ENCODE measurements around the gene G3BP1. TPM values are rescaled to one million over a fixed set of nuclear protein-coding genes. Genes with fewer than 3 reads are reported as not detected.

G3BP1 gene
- polyA plus RNA-seq, 3 donors = 10.6 to 60.6 (median 58.8) TPM

- intact Hi-C loops (cut with micrococcal nuclease) = no loop called here
- Histone ChIP-seq H3K27me3 (ENCODE audit: control insufficient read depth in 2 of 2, insufficient read depth in 2 of 2, low read length in 2 of 2) (no peaks in the 10 kb centered on the region), H3K36me3 (replicated peaks in 1 of 2; ENCODE audit: control insufficient read depth in 1 of 2, insufficient read depth in 2 of 2, low read length in 2 of 2) (peaks cover 22 to 74% of the 10 kb centered on the region in 2 donors), H3K4me1 (ENCODE audit: control insufficient read depth in 1 of 2, insufficient read depth in 2 of 2, low read length in 2 of 2) (peaks cover under 1 to 8% of the 10 kb centered on the region in 2 donors), H3K4me3 (replicated peaks in 1 of 3; ENCODE audit: low read depth in 2 of 3, low read length in 3 of 3) (no peak overlapping the region), H2AFZ (ENCODE audit: insufficient read depth, low read depth, low read length, poor library complexity, severe bottlenecking) (no peak overlapping the region), H3K4me2 (replicated peaks; ENCODE audit: extremely low read depth, low read length, poor library complexity, severe bottlenecking) (no peak overlapping the region), H4K20me1 (ENCODE audit: insufficient read depth, low read length) (peaks cover 4% of the 10 kb centered on the region), H3K9me3 (replicated peaks in 1 of 2; ENCODE audit: control insufficient read depth in 1 of 2, insufficient read depth in 1 of 2, low read length in 2 of 2) (no peaks in the 10 kb centered on the region), H3K79me2 (ENCODE audit: insufficient read depth, low read length) (no peaks in the 10 kb centered on the region), H3K27ac (ENCODE audit: low read depth in 1 of 2, low read length in 2 of 2) (no peak overlapping the region), H3K9ac (ENCODE audit: insufficient read depth, low read length, poor library complexity, severe bottlenecking) (no peak overlapping the region)
- peaks cover 0 to 3% (median 0%) of the 10 kb centered on the region in 3 donors for H3K27me3 Mint-ChIP-seq (ENCODE audit: low read depth in 3 of 3)
- no peaks in the 10 kb centered on the region for H3K9me3 Mint-ChIP-seq
- H3K27ac Mint-ChIP-seq = peak overlapping the region in 1 of 7 donors; percentile 76
- no peak overlapping the region for H3K4me3 Mint-ChIP-seq
- peaks cover 48 to 73% of the 10 kb centered on the region in 2 donors for H3K36me3 Mint-ChIP-seq
- H3K4me1 Mint-ChIP-seq = peaks cover 8% of the 10 kb centered on the region
- no peak for TF ChIP-seq CTCF (IDR thresholded peaks at IDR 0.05)
- WGBS (ENCODE audit: insufficient coverage) = 83% methylated on average over 1 of the region's 2 CpGs
- no peak for DNase-seq
Observed at GRCh38 chr5:151739395-151739794, 32.4 kb upstream of the G3BP1 start.

- Mint-ChIP-seq H3K9me3 (no peaks in the 10 kb centered on the region), H3K4me3 (no peak overlapping the region), H3K4me1 (peaks cover 14% of the 10 kb centered on the region), H3K27ac (peak overlapping the region in 1 of 7 donors; percentile 76), H3K27me3 (ENCODE audit: low read depth in 3 of 3) (peaks cover 0 to 3% (median 0%) of the 10 kb centered on the region in 3 donors), H3K36me3 (peaks cover 47 to 73% of the 10 kb centered on the region in 2 donors)
- Histone ChIP-seq H3K4me3 (replicated peaks in 1 of 3; ENCODE audit: low read depth in 2 of 3, low read length in 3 of 3) (no peak overlapping the region), H3K79me2 (ENCODE audit: insufficient read depth, low read length) (no peaks in the 10 kb centered on the region), H2AFZ (ENCODE audit: insufficient read depth, low read depth, low read length, poor library complexity, severe bottlenecking) (no peak overlapping the region), H3K27me3 (ENCODE audit: control insufficient read depth in 2 of 2, insufficient read depth in 2 of 2, low read length in 2 of 2) (no peaks in the 10 kb centered on the region), H4K20me1 (ENCODE audit: insufficient read depth, low read length) (peaks cover 4% of the 10 kb centered on the region), H3K27ac (ENCODE audit: low read depth in 1 of 2, low read length in 2 of 2) (no peak overlapping the region), H3K9ac (ENCODE audit: insufficient read depth, low read length, poor library complexity, severe bottlenecking) (no peak overlapping the region), H3K4me1 (ENCODE audit: control insufficient read depth in 1 of 2, insufficient read depth in 2 of 2, low read length in 2 of 2) (peaks cover 6 to 14% of the 10 kb centered on the region in 2 donors), H3K9me3 (replicated peaks in 1 of 2; ENCODE audit: control insufficient read depth in 1 of 2, insufficient read depth in 1 of 2, low read length in 2 of 2) (no peaks in the 10 kb centered on the region), H3K36me3 (replicated peaks in 1 of 2; ENCODE audit: control insufficient read depth in 1 of 2, insufficient read depth in 2 of 2, low read length in 2 of 2) (peaks cover 22 to 75% of the 10 kb centered on the region in 2 donors), H3K4me2 (replicated peaks; ENCODE audit: extremely low read depth, low read length, poor library complexity, severe bottlenecking) (no peak overlapping the region)
- intact Hi-C loops (cut with micrococcal nuclease) = loop anchor here (2.0 to 5.0 kb wide), 2 partner anchors 81 to 83 kb away; no protein-coding TSS in a partner anchor
- DNase-seq = no peak
- TF ChIP-seq CTCF (IDR thresholded peaks at IDR 0.05) = no peak
- WGBS (ENCODE audit: insufficient coverage) = 95% methylated on average over 4 of the region's 4 CpGs
Observed at GRCh38 chr5:151739939-151740335, 31.8 kb upstream of the G3BP1 start.

All from CD14-positive monocyte (primary cell).